Measurements from ENCODE around the gene LCA5L.
"Not testable (repeated sequence)": the region's sequence is repeated elsewhere in the genome, so short reads cannot be mapped to it uniquely, and the experiment has no call there.

LCA5L gene

GRCh38 chr21:39374046-39374445 is 71.5 kb downstream of the LCA5L start:
- H3K27ac Mint-ChIP-seq: no peak overlapping the region
- H3K4me1 Mint-ChIP-seq: peaks cover 8% of the 10 kb centered on the region
- H3K36me3 Mint-ChIP-seq (ENCODE audit: low read depth): no peaks in the 10 kb centered on the region
- H3K9me3 Mint-ChIP-seq: no peaks in the 10 kb centered on the region
- TF ChIP-seq CTCF (IDR thresholded peaks at IDR 0.05): no peak
- DNase-seq: no peak
- peaks cover 5% of the 10 kb centered on the region for H3K27me3 Mint-ChIP-seq (ENCODE audit: low read depth, poor library complexity)
- no peak overlapping the region for H3K4me3 Mint-ChIP-seq

GRCh38 chr21:39373634-39374033 is 71.9 kb downstream of the LCA5L start:
- peaks cover 8% of the 10 kb centered on the region for H3K4me1 Mint-ChIP-seq
- no peak overlapping the region for H3K27ac Mint-ChIP-seq
- DNase-seq: no peak
- peak; percentile 36 for TF ChIP-seq CTCF (IDR thresholded peaks at IDR 0.05)
- no peaks in the 10 kb centered on the region for H3K9me3 Mint-ChIP-seq
- no peak overlapping the region for H3K4me3 Mint-ChIP-seq
- no peaks in the 10 kb centered on the region for H3K36me3 Mint-ChIP-seq (ENCODE audit: low read depth)
- peaks cover 5% of the 10 kb centered on the region for H3K27me3 Mint-ChIP-seq (ENCODE audit: low read depth, poor library complexity)

GRCh38 chr21:39369896-39370288 is 75.7 kb downstream of the LCA5L start:
- H3K27me3 Mint-ChIP-seq (ENCODE audit: low read depth, poor library complexity); H3K9me3 Mint-ChIP-seq; H3K4me1 Mint-ChIP-seq; H3K36me3 Mint-ChIP-seq (ENCODE audit: low read depth); H3K27ac Mint-ChIP-seq; H3K4me3 Mint-ChIP-seq; DNase-seq: not testable (repeated sequence)

GRCh38 chr21:39367783-39368182 is 77.8 kb downstream of the LCA5L start:
- no peak overlapping the region for H3K4me3 Mint-ChIP-seq
- no peak overlapping the region for H3K27ac Mint-ChIP-seq
- TF ChIP-seq CTCF (IDR thresholded peaks at IDR 0.05): no peak
- no peaks in the 10 kb centered on the region for H3K4me1 Mint-ChIP-seq
- no peak for DNase-seq
- H3K9me3 Mint-ChIP-seq: peaks cover 9% of the 10 kb centered on the region
- H3K36me3 Mint-ChIP-seq (ENCODE audit: low read depth): no peaks in the 10 kb centered on the region
- peaks cover 9% of the 10 kb centered on the region for H3K27me3 Mint-ChIP-seq (ENCODE audit: low read depth, poor library complexity)

GRCh38 chr21:39366563-39366962 is 79.0 kb downstream of the LCA5L start:
- H3K27me3 Mint-ChIP-seq (ENCODE audit: low read depth, poor library complexity): peaks cover 9% of the 10 kb centered on the region
- no peaks in the 10 kb centered on the region for H3K4me1 Mint-ChIP-seq
- no peak for TF ChIP-seq CTCF (IDR thresholded peaks at IDR 0.05)
- H3K27ac Mint-ChIP-seq: no peak overlapping the region
- H3K9me3 Mint-ChIP-seq: peaks cover 9% of the 10 kb centered on the region
- no peak overlapping the region for H3K4me3 Mint-ChIP-seq
- no peak for DNase-seq
- H3K36me3 Mint-ChIP-seq (ENCODE audit: low read depth): no peaks in the 10 kb centered on the region

- TF ChIP-seq CTCF (IDR thresholded peaks at IDR 0.05): no peak
- H3K36me3 Mint-ChIP-seq (ENCODE audit: low read depth): no peaks in the 10 kb centered on the region
- DNase-seq: no peak
- no peak overlapping the region for H3K27ac Mint-ChIP-seq
- H3K27me3 Mint-ChIP-seq (ENCODE audit: low read depth, poor library complexity): peaks cover 5% of the 10 kb centered on the region
- H3K9me3 Mint-ChIP-seq: peaks cover 9% of the 10 kb centered on the region
- H3K4me3 Mint-ChIP-seq: no peak overlapping the region
- H3K4me1 Mint-ChIP-seq: no peaks in the 10 kb centered on the region
Measured at GRCh38 chr21:39364949-39365348, 80.6 kb downstream of the LCA5L start.

All from nephron progenitor cell (in vitro differentiated cells).